ENCODE data around the gene PCMT1.

PCMT1 gene

DNA sequence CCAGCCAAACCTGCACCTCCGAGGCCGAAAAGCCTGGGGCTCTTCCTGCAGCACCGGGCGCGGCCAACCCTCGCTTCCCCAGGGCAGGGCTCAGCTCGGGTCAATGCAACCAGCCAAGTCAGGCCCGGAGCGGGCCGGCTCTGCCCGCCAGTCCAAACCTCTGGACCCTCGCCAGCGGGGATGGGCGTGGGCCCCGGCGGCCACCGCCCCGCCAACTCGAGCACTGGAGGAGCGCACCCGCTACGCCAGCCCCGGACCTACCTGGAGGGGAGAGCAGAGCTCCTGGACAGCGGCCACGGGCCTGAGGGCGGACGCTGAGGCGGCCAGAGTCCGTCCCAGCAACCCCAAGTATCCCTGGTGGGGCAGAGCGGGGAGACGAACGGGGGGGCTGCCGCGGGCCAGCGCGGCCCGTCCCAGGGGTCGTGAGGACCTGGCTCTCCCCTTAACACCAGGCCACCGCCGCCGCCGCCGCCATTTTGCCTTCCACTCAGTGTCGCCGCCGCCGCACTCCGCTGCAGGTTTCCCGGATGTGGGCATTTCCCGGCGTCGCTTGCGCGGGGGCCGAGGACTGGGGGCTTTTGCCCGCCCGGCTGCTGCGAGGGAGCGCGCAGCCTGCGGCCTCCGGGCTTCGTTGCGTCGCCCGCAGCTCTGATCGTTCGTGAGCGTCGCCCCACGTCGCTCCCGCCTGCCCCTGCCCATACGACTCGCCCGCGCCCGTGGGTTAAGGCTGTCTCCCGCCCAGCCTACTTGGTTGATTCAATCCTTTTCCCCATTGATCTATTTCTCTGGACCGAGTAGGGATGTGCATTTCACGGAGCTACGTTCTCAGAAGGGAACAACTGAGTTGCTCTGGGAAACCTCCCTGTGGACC is 31.7 kb upstream of the PCMT1 start, which contains the start of gene LATS1:
Gene LATS1, minus strand, starts transcription at position 514 of the 871 bp plus-strand sequence. CDS start 15,975 bp downstream, outside the sequence.
- DNase-seq (ENCODE audit: low spot score), result peak; percentile 93
- in situ Hi-C loops (cut with MboI; ENCODE audit: low sequenced_read_pairs, unreplicated experiment), result no loop called here
- TF ChIP-seq, protein P1, sequence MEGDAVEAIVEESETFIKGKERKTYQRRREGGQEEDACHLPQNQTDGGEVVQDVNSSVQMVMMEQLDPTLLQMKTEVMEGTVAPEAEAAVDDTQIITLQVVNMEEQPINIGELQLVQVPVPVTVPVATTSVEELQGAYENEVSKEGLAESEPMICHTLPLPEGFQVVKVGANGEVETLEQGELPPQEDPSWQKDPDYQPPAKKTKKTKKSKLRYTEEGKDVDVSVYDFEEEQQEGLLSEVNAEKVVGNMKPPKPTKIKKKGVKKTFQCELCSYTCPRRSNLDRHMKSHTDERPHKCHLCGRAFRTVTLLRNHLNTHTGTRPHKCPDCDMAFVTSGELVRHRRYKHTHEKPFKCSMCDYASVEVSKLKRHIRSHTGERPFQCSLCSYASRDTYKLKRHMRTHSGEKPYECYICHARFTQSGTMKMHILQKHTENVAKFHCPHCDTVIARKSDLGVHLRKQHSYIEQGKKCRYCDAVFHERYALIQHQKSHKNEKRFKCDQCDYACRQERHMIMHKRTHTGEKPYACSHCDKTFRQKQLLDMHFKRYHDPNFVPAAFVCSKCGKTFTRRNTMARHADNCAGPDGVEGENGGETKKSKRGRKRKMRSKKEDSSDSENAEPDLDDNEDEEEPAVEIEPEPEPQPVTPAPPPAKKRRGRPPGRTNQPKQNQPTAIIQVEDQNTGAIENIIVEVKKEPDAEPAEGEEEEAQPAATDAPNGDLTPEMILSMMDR (IDR thresholded peaks at IDR 0.05; ENCODE audit: borderline replicate concordance, control extremely low read depth, extremely low read depth, insufficient read depth, missing control alignments), result no peak

DNA sequence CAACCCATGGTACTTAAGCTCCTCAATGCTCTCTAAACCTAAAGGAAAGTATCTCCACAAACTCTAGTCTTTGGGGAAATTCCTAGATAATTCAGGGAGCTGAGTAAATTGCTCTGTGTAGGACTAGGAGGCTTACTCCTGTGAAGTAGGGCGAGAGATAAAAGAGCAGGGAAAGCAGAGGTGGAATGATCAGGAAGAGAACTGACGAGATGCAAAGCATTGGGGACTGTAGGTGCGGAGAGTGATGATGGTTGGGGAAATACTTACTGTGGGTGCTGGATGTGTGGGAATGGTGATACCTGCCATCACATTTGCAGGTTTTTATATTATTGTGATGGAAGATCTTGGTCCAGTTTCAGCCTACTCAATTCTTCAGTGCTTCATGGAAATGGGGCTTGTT is 30.0 kb upstream of the PCMT1 start:
- DNase-seq (ENCODE audit: low spot score), result no peak
- TF ChIP-seq, protein P1 (IDR thresholded peaks at IDR 0.05; ENCODE audit: borderline replicate concordance, control extremely low read depth, extremely low read depth, insufficient read depth, missing control alignments), result no peak

DNA sequence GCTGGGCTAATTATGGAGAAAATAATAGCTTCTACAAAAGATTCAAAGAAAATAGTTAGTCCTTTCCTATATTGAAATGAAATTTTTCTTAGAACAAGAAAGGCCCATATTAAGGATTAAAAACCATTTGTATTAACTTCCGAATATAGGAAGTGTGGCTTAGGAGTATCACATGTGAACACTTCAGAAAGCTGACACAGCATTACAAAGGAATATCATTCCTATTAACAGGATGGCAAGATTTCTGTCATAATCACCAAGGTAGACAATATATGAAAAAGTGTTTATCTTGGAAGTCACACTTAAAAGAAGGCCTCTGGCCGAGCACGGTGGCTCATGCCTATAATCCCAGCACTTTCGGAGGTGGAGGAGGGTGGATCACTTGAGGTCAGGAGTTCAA is 26.3 kb upstream of the PCMT1 start:
- in situ Hi-C loops (cut with MboI; ENCODE audit: low sequenced_read_pairs, unreplicated experiment), result no loop called here
- no peak for DNase-seq (ENCODE audit: low spot score)
- TF ChIP-seq, protein P1 (IDR thresholded peaks at IDR 0.05; ENCODE audit: borderline replicate concordance, control extremely low read depth, extremely low read depth, insufficient read depth, missing control alignments), result no peak

More for the DNA sequence above, 30.0 kb upstream of the PCMT1 start:
- in situ Hi-C loops (cut with MboI; ENCODE audit: low sequenced_read_pairs, unreplicated experiment), result no loop called here

DNA sequence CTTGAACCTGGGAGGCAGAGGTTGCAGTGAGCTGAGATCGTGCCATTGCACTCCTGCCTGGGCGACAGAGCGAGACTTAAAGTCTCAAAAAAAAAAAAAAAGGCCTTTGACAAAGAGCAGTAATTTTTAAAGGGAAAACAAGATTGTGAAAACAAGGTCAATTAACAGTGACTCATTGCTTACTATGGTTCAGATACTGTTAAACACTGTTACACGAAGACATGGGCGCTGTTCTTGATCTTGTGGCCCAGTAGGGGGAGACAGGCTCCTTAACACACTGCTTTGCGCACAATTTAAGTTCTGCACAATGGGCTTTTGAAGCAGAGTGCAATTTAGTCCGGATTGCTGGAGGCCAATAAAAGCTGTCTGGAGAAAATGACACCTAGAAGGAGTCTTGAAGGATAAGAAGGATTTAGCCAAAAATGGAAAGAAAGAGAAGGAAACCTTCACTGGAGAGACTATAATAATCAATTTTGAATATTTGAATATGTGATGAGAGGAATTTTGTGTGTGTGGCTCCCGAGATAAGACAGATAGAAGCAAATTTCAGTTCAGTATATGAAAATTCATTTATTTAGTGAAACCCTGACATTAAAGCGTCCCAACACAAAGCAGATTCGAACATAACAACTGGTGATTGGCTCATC is 25.6 kb upstream of the PCMT1 start:
- DNase-seq (ENCODE audit: low spot score), result peak; percentile 33
- in situ Hi-C loops (cut with MboI; ENCODE audit: low sequenced_read_pairs, unreplicated experiment), result no loop called here
- TF ChIP-seq, protein P1 (IDR thresholded peaks at IDR 0.05; ENCODE audit: borderline replicate concordance, control extremely low read depth, extremely low read depth, insufficient read depth, missing control alignments), result peak; percentile 46

DNA sequence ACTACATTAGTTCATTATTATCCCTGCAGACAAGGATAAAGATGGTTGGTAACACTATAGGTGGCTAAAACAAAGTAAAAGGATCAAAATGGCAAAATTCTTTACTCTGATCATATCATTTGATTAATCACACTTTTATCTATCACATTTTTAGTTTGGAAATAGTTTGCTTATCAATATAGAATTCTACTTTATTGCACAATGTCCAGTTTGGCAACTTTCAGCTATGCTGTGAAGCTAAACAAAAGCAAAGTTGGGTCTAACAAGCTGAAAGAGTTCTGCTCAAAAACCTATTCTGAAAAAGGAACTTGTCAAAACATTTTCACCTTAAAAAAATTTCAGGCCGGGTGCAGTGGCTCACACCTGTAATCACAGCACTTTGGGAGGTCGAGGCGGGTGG is 23.8 kb upstream of the PCMT1 start:
- no peak for DNase-seq (ENCODE audit: low spot score)
- in situ Hi-C loops (cut with MboI; ENCODE audit: low sequenced_read_pairs, unreplicated experiment), result no loop called here
- TF ChIP-seq, protein P1 (IDR thresholded peaks at IDR 0.05; ENCODE audit: borderline replicate concordance, control extremely low read depth, extremely low read depth, insufficient read depth, missing control alignments), result no peak

DNA sequence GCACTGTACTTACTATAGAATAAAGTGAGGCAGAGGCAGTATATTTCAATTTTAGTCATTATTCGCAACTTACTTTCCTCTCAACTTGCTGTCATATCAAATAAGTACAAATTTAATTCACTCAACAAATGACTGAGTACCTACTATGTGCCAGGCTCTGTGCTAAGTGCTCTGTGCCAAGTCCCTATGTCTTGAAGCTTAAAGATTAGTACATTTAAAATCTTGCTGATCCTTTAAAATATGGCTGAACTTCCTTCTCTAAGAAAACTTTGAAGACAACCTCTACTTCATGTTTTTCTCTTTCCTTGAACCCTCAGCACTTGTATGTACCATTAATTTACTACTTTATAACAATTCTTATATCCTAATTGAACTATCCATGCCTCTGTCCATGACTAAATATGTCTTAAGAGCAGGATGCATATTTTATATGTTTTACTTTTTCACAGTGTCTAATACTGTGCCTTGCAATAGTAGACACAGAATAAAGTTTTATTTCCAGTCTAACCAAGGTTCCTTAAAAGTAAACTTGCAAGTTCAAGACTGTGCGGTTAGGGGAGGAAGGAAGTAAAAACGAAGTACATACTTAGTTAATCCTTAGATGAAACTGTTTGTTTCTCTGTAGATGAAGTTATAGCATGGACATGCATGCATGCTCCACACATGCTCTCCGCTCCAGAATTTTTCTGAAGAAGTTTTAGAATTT is 21.6 kb upstream of the PCMT1 start:
- no peak for DNase-seq (ENCODE audit: low spot score)
- in situ Hi-C loops (cut with MboI; ENCODE audit: low sequenced_read_pairs, unreplicated experiment), result no loop called here
- TF ChIP-seq, protein P1 (IDR thresholded peaks at IDR 0.05; ENCODE audit: borderline replicate concordance, control extremely low read depth, extremely low read depth, insufficient read depth, missing control alignments), result no peak
